ENCODE data around the gene ATP5F1B.

DNA sequence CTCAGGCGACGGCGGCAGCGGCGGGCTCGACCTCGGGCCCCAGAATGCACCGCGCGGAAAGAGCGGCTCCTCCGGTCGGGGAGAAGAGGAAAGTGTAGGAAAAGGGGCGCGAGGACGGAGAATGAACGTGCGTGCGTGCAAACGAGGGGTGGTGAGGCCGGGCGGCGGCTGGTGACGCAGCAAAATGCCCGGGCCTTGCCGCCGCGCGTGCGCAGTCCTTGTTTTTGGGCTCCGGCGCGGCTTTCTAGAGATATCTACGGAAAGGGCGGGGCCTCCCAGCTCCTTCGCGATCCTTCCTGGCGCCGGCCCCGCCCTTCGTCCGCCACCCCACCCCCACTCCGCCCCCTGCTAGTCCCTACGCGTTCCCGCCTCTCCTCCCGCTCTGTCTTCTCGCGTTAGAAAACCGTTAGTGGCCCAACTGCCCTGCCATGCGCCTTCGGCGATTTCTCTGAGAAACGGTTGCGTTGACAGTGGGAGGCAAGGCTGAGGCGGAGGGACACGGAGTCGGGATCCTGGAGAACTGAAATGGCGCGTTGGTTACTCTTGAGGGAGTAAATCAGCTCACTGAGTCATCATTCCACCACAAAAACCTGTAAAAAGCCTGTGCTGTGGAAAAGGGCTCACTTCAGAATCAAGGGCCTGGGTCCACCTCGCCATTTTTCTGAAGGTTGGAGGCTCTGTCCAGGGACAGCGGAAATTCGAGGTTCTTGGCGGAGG lies 42.5 kb upstream of the ATP5F1B start, which contains the start of gene PTGES3:
- TF ChIP-seq, protein P1, sequence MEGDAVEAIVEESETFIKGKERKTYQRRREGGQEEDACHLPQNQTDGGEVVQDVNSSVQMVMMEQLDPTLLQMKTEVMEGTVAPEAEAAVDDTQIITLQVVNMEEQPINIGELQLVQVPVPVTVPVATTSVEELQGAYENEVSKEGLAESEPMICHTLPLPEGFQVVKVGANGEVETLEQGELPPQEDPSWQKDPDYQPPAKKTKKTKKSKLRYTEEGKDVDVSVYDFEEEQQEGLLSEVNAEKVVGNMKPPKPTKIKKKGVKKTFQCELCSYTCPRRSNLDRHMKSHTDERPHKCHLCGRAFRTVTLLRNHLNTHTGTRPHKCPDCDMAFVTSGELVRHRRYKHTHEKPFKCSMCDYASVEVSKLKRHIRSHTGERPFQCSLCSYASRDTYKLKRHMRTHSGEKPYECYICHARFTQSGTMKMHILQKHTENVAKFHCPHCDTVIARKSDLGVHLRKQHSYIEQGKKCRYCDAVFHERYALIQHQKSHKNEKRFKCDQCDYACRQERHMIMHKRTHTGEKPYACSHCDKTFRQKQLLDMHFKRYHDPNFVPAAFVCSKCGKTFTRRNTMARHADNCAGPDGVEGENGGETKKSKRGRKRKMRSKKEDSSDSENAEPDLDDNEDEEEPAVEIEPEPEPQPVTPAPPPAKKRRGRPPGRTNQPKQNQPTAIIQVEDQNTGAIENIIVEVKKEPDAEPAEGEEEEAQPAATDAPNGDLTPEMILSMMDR (IDR thresholded peaks at IDR 0.05) = no peak
- peak; percentile 91 to 98 for TF ChIP-seq POLR2A (IDR thresholded peaks at IDR 0.05)
